Activated T-cell treated with anti-CD3 and anti-CD28 coated beads, Interleukin-2, amount 50 U/mL, for 4 hours (primary cell): Measurements from ENCODE around the gene WDR89. TPM values are rescaled to one million over a fixed set of nuclear protein-coding genes. Genes with fewer than 3 reads are reported as not detected.

Experiments
- ATAC-seq, 2 donors: fragments of 200-7000 bp; cut with Tn5 transposase; one replicate each; pipeline ENCODE4 v1.10.0; 2021
- DNase-seq: peaks from one replicate; pipeline ENCODE4 v3.0.0-alpha.2; 2020
- H3K27me3 Mint-ChIP-seq: one replicate; pipeline ENCODE4 v1.8.0; 2021; ENCODE audit warnings: low read depth, mixed read lengths
- H3K36me3 Mint-ChIP-seq: one replicate; pipeline ENCODE4 v1.8.0; 2022; ENCODE audit warnings: mixed read lengths; ENCODE audit not compliant: insufficient read depth
- H3K4me1 Mint-ChIP-seq: one replicate; pipeline ENCODE4 v1.8.0; 2021; ENCODE audit warnings: low read depth, mixed read lengths
- H3K4me3 Mint-ChIP-seq: one replicate; pipeline ENCODE4 v1.8.0; 2021; ENCODE audit warnings: mild to moderate bottlenecking, moderate library complexity, mixed read lengths
- H3K9me3 Mint-ChIP-seq: one replicate; pipeline ENCODE4 v1.8.0; 2021; ENCODE audit warnings: mixed read lengths
- total RNA-seq, 3 donors: library from RNA; stranded (reverse); gene quantifications; one replicate each; pipeline ENCODE4 v1.2.1, GENCODE V29; 2021

Gene WDR89
- 10 to 100 TPM; 33.1 to 38.5 (median 33.2) TPM for total RNA-seq

DNA sequence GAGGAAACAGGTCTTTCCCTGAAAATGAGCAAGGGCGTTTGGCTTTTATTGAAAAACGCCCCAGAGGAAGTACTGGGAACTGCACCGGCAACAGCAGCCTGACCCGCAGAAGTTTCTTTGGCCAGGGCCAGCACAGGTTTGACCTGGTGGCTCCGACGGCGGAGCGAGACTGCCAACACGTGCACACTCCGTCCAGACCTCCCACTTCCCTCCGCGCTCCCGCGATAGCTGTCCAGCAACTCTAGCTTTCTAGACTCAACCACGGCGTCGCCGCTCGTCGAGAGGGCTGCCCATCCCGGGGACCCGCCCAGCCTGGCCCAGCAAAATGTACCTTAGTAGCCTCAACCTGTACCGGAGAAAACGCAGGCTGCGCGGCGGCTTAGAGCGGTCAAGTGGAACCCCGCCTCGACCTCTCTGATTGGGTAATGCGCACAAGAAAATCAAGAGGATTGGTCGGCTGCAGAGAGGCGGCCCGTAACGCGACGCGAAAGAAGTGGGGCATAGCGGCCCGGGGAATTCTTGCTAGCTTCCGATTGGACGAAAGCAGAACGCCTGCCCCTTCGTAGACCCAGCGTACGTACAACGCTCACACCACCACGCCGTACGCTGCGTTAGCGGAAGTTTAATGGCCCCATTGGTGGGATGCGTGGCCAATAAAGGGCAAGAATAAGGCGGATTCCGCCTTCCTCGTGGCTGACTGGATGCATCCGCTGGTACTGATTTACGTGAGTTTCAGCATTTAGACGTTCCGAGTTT lies at the start of gene WDR89:
Gene WDR89, minus strand, starts transcription at position 399 of the 756 bp plus-strand sequence. CDS start 41,929 bp downstream, outside the sequence.
- peak; percentile 92 for DNase-seq
- peaks cover 42% of the 10 kb centered on the region for H3K4me1 Mint-ChIP-seq

GRCh38 chr14:63689132-63689531 lies 47.5 kb upstream of the WDR89 start:
- DNase-seq (no peak), ATAC-seq (no peak)
- H3K4me3 Mint-ChIP-seq: no peak overlapping the region
- H3K9me3 Mint-ChIP-seq: no peaks in the 10 kb centered on the region
- H3K4me1 Mint-ChIP-seq: no peaks in the 10 kb centered on the region
- no peaks in the 10 kb centered on the region for H3K27me3 Mint-ChIP-seq
- H3K36me3 Mint-ChIP-seq: peaks cover 21% of the 10 kb centered on the region

More for the DNA sequence above, at the start of gene WDR89:
- ATAC-seq: peak; percentile 89
- Mint-ChIP-seq H3K4me3 (peak within 1 kb of the TSS; percentile 92), H3K27me3 (no peaks in the 10 kb centered on the region), H3K9me3 (no peaks in the 10 kb centered on the region), H3K36me3 (peaks cover 13% of the 10 kb centered on the region)

- no peaks in the 10 kb centered on the region for H3K27me3 Mint-ChIP-seq
- DNase-seq: no peak
- H3K36me3 Mint-ChIP-seq: peaks cover 23% of the 10 kb centered on the region
- H3K4me1 Mint-ChIP-seq: no peaks in the 10 kb centered on the region
- no peaks in the 10 kb centered on the region for H3K9me3 Mint-ChIP-seq
- no peak overlapping the region for H3K4me3 Mint-ChIP-seq
- no peak for ATAC-seq
Measured at GRCh38 chr14:63686926-63687325, 45.3 kb upstream of the WDR89 start.

- Mint-ChIP-seq H3K4me3 (no peak overlapping the region), H3K9me3 (no peaks in the 10 kb centered on the region), H3K27me3 (no peaks in the 10 kb centered on the region), H3K4me1 (no peaks in the 10 kb centered on the region), H3K36me3 (peaks cover 23% of the 10 kb centered on the region)
- DNase-seq (no peak), ATAC-seq (no peak)
Measured at GRCh38 chr14:63685401-63685800, 43.7 kb upstream of the WDR89 start.

DNA sequence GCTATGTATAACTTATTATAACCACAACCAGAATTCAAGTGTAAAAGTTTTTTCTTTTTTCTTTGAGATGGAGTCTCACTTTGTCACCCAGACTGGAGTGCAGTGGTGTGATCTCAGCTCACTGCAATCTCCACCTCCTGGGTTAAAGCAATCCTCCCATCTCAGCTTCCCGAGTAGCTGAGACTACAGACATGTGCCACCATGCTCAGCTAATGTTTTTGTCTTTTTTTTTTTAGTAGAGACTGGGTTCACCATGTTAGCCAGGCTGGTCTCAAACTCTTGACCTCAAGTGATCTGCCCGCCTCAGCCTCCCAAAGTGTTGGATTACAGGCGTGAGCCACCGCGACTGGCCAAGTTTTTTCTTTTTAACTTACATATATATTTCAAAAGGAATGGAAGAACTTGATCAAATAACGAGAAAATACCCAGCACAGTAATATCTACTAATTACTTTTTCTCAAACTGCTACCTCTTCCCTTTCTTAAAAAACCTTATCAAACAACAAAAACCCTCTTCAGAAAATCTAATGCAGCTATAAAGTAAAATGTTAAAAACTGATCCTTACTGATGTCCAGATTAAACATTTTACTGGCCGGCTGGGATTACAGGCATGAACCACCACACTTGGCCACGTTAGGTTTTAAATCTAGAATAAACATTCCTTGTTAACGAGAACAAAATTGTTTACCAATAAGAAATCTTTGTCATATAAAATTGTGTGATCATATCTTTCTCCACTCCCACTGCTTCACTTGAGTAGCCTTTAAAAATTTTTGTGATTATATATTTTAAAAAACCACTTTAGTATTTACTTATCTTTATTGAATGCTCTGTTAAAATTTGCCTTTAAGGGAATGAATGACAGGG lies 41.3 kb upstream of the WDR89 start:
- H3K9me3 Mint-ChIP-seq: no peaks in the 10 kb centered on the region
- DNase-seq (no peak), ATAC-seq (no peak)
- no peak overlapping the region for H3K4me3 Mint-ChIP-seq
- no peaks in the 10 kb centered on the region for H3K4me1 Mint-ChIP-seq
- no peaks in the 10 kb centered on the region for H3K27me3 Mint-ChIP-seq
- H3K36me3 Mint-ChIP-seq: peaks cover 18% of the 10 kb centered on the region

- Mint-ChIP-seq H3K27me3 (no peaks in the 10 kb centered on the region), H3K36me3 (peaks cover 12% of the 10 kb centered on the region), H3K4me3 (no peak overlapping the region), H3K4me1 (no peaks in the 10 kb centered on the region), H3K9me3 (no peaks in the 10 kb centered on the region)
- ATAC-seq: no peak
- no peak for DNase-seq
Measured at GRCh38 chr14:63678536-63678935, 36.9 kb upstream of the WDR89 start.

DNA sequence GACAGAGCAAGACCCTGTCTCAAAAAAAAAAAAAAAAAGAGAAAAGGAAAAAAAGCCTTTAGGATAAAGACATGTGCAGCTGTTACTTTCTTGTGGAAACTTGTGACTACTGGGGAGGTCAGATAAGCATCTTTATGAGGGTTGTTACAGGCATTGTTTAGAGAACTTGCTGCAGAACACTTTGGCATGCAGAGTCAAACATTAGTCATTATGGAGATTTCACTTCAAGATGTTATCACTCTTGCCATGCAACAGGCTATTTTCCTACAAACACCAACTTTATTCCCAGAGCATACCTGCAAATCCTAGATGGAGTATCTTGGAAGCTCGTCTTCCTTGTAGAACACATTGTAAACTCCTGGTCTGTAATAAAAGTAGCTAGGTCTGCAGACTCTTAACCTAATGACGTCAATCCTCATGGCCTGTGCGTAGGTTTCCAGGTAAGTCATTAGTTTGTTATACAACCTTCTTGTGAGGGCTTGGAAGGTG lies 36.3 kb upstream of the WDR89 start:
- Mint-ChIP-seq H3K27me3 (no peaks in the 10 kb centered on the region), H3K36me3 (peaks cover 12% of the 10 kb centered on the region), H3K4me3 (no peak overlapping the region), H3K4me1 (no peaks in the 10 kb centered on the region), H3K9me3 (no peaks in the 10 kb centered on the region)
- ATAC-seq (no peak), DNase-seq (no peak)

GRCh38 chr14:63676615-63677014 lies 34.9 kb upstream of the WDR89 start:
- H3K4me3 Mint-ChIP-seq: no peak overlapping the region
- no peaks in the 10 kb centered on the region for H3K4me1 Mint-ChIP-seq
- H3K36me3 Mint-ChIP-seq: peaks cover 9% of the 10 kb centered on the region
- no peaks in the 10 kb centered on the region for H3K27me3 Mint-ChIP-seq
- H3K9me3 Mint-ChIP-seq: no peaks in the 10 kb centered on the region
- DNase-seq: no peak
- ATAC-seq: no peak

DNA sequence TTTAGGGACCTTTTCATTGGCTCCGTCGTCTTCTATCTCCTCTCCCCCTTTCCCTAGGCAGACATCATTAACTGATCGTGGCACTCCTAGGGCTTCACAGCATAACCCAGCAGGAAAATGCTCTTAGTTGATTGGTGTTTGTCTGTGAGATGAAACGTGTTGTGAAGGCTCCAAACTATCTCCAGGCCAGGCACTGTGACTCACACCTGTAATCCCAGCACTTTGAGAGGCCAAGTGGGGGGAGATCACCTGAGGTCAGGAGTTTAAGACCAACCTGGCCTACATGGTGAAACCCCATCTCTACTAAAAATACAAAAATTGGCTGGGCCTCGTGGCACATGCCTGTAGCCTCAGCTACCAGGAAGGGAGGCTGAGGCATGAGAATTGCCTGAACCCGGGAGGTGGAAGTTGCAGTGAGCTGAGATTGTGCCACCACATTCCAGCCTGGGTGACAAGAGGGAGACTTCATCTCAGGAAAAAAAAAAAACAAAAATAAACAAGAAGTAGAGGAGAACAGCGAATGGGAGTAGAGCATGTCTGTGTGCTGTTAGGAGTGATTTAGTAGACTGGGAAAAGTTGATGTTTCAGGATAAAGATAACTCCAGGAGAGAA lies 32.3 kb upstream of the WDR89 start:
- no peak for ATAC-seq
- peaks cover 3% of the 10 kb centered on the region for H3K36me3 Mint-ChIP-seq
- no peaks in the 10 kb centered on the region for H3K4me1 Mint-ChIP-seq
- no peaks in the 10 kb centered on the region for H3K27me3 Mint-ChIP-seq
- no peak overlapping the region for H3K4me3 Mint-ChIP-seq
- no peaks in the 10 kb centered on the region for H3K9me3 Mint-ChIP-seq
- DNase-seq: no peak

DNA sequence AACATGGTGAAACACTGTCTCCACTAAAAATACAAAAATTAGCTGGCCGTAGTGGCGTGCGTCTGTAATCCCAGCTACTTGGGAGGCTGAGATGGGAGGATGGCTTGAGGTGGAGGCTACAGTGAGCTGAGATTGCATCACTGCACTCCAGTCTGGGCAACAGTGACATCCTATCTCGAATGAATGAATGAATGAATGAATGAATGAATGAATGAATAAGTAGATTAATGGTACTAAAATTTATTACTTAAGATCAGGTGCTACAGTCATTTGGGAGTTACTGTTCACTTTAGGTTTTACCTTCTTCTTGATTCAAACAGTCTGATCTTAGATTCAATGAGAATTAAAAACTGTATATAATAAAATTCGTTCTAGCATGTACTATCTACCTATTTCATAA lies 31.6 kb upstream of the WDR89 start:
- no peaks in the 10 kb centered on the region for H3K9me3 Mint-ChIP-seq
- H3K36me3 Mint-ChIP-seq: peaks cover 3% of the 10 kb centered on the region
- H3K4me3 Mint-ChIP-seq: no peak overlapping the region
- H3K27me3 Mint-ChIP-seq: no peaks in the 10 kb centered on the region
- H3K4me1 Mint-ChIP-seq: no peaks in the 10 kb centered on the region
- ATAC-seq: no peak
- no peak for DNase-seq

- H3K9me3 Mint-ChIP-seq: no peaks in the 10 kb centered on the region
- peaks cover 3% of the 10 kb centered on the region for H3K36me3 Mint-ChIP-seq
- no peaks in the 10 kb centered on the region for H3K27me3 Mint-ChIP-seq
- no peak for ATAC-seq
- H3K4me3 Mint-ChIP-seq: no peak overlapping the region
- no peak for DNase-seq
- H3K4me1 Mint-ChIP-seq: no peaks in the 10 kb centered on the region
Measured at GRCh38 chr14:63672417-63673180, 30.9 kb upstream of the WDR89 start.

- H3K36me3 Mint-ChIP-seq: peaks cover 1% of the 10 kb centered on the region
- H3K27me3 Mint-ChIP-seq: no peaks in the 10 kb centered on the region
- H3K9me3 Mint-ChIP-seq: no peaks in the 10 kb centered on the region
- H3K4me1 Mint-ChIP-seq: no peaks in the 10 kb centered on the region
- no peak overlapping the region for H3K4me3 Mint-ChIP-seq
- DNase-seq: no peak
- ATAC-seq: no peak
Measured at GRCh38 chr14:63671987-63672386, 30.3 kb upstream of the WDR89 start.

DNA sequence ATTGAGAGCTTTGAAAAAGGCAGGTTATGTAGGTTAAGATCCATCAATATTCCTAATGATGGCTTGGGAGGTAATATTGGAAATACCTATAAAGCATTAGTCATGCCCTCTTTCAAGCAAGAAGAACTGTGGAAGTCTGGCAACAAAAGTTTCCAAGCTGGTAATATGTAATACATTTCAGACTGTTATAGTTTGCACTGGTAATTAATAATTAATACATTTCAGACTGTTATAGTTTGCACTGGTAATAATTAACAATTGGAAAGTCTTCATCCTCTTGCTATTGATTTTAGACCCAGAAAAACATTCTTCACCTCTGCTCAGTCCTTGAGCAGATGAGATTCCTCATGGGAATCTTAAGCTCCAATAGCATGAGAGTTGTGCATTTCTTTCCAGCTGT lies 29.0 kb upstream of the WDR89 start:
- Mint-ChIP-seq H3K27me3 (no peaks in the 10 kb centered on the region), H3K9me3 (no peaks in the 10 kb centered on the region), H3K36me3 (peaks cover 1% of the 10 kb centered on the region), H3K4me1 (no peaks in the 10 kb centered on the region), H3K4me3 (no peak overlapping the region)
- ATAC-seq (no peak), DNase-seq (no peak)

GRCh38 chr14:63666335-63666734 lies 24.7 kb upstream of the WDR89 start:
- no peaks in the 10 kb centered on the region for H3K36me3 Mint-ChIP-seq
- H3K4me1 Mint-ChIP-seq: no peaks in the 10 kb centered on the region
- DNase-seq (no peak), ATAC-seq (no peak)
- H3K9me3 Mint-ChIP-seq: no peaks in the 10 kb centered on the region
- H3K27me3 Mint-ChIP-seq: no peaks in the 10 kb centered on the region
- no peak overlapping the region for H3K4me3 Mint-ChIP-seq
